SK-N-SH treated with all-trans-retinoic acid at 6 μM for 48 hours (cell line): Measurements from ENCODE around the gene INAFM1.
"Not testable (repeated sequence)": the region's sequence is repeated elsewhere in the genome, so short reads cannot be mapped to it uniquely, and the experiment has no call there.

Source experiments
- CREB5 ChIP-seq: fragments of 250-450 bp; sonication (Bioruptor Pico); IDR thresholded peaks from 2 replicates; pipeline ENCODE4 v1.5.1; 2020; ENCODE audit warnings: low read depth, mild to moderate bottlenecking, moderate library complexity
- CSDC2 ChIP-seq: fragments of 250-450 bp; sonication (Bioruptor Pico); IDR thresholded peaks from 2 replicates; pipeline ENCODE4 v1.5.0; 2020; ENCODE audit warnings: mild to moderate bottlenecking, moderate library complexity
- GLIS3 ChIP-seq: fragments of 250-450 bp; sonication (Bioruptor Pico); IDR thresholded peaks from 2 replicates; pipeline ENCODE4 v1.5.0; 2020; ENCODE audit warnings: mild to moderate bottlenecking, moderate library complexity
- OSR1 ChIP-seq: fragments of 250-450 bp; sonication (Bioruptor Pico); IDR thresholded peaks from 2 replicates; pipeline ENCODE4 v1.8.0; 2022; ENCODE audit warnings: moderate library complexity, mild to moderate bottlenecking, inconsistent platforms
- PATZ1 ChIP-seq: fragments of 250-450 bp; sonication (Bioruptor Pico); IDR thresholded peaks from 2 replicates; pipeline ENCODE4 v1.8.0; 2020; ENCODE audit warnings: mild to moderate bottlenecking, moderate library complexity, borderline replicate concordance
- PPARA ChIP-seq: fragments of 250-450 bp; sonication (Bioruptor Pico); IDR thresholded peaks from 2 replicates; pipeline ENCODE4 v1.5.0; 2020; ENCODE audit warnings: mild to moderate bottlenecking, borderline replicate concordance
- RARB ChIP-seq: fragments of 250-450 bp; sonication (Bioruptor Pico); IDR thresholded peaks from 2 replicates; pipeline ENCODE4 v1.8.0; 2021; ENCODE audit warnings: mild to moderate bottlenecking, moderate library complexity
- SNAI2 ChIP-seq: fragments of 250-450 bp; sonication (Bioruptor Pico); IDR thresholded peaks from 2 replicates; pipeline ENCODE4 v1.5.0; 2020; ENCODE audit warnings: mild to moderate bottlenecking, moderate library complexity
- TCF4 ChIP-seq: fragments of 250-450 bp; sonication (Bioruptor Pico); IDR thresholded peaks from 2 replicates; pipeline ENCODE4 v1.8.0; 2021; ENCODE audit warnings: mild to moderate bottlenecking, moderate library complexity, borderline replicate concordance
- TOX ChIP-seq: fragments of 250-450 bp; sonication (Bioruptor Pico); IDR thresholded peaks from 2 replicates; pipeline ENCODE4 v1.8.0; 2021; ENCODE audit warnings: mild to moderate bottlenecking, moderate library complexity, borderline replicate concordance
- TSHZ2 ChIP-seq: fragments of 250-450 bp; sonication (Bioruptor Pico); IDR thresholded peaks from 2 replicates; pipeline ENCODE4 v1.5.0; 2020; ENCODE audit warnings: mild to moderate bottlenecking, moderate library complexity
- ZFP3 ChIP-seq: fragments of 250-450 bp; sonication (Bioruptor Pico); IDR thresholded peaks from 2 replicates; pipeline ENCODE4 v1.5.0; 2020; ENCODE audit warnings: mild to moderate bottlenecking, moderate library complexity
- ZFP30 ChIP-seq: fragments of 450-650 bp; formaldehyde crosslinking; IDR thresholded peaks from 2 replicates; pipeline ENCODE4 v1.5.0; 2022; ENCODE audit warnings: mild to moderate bottlenecking, moderate library complexity
- ZNF565 ChIP-seq: fragments of 450-650 bp; formaldehyde crosslinking; conservative IDR thresholded peaks from 2 replicates; pipeline ENCODE4 v1.5.0; 2020; ENCODE audit warnings: low read depth, mild to moderate bottlenecking, moderate library complexity

- TF ChIP-seq TCF4 (CRISPR knock-in tag); RARB; ZFP3 (CRISPR knock-in tag); PATZ1 (CRISPR knock-in tag); ZFP30 (CRISPR knock-in tag); SNAI2 (CRISPR knock-in tag); CREB5; GLIS3 (CRISPR knock-in tag); TSHZ2 (CRISPR knock-in tag); CSDC2 (CRISPR knock-in tag); PPARA (CRISPR knock-in tag); ZNF565; OSR1 (CRISPR knock-in tag); TOX (CRISPR knock-in tag): not testable (repeated sequence)
Measured at GRCh38 chr19:47261946-47262793, 12.5 kb upstream of the INAFM1 start.
